ENCODE results near the gene RAMP1.

Gene RAMP1

DNA sequence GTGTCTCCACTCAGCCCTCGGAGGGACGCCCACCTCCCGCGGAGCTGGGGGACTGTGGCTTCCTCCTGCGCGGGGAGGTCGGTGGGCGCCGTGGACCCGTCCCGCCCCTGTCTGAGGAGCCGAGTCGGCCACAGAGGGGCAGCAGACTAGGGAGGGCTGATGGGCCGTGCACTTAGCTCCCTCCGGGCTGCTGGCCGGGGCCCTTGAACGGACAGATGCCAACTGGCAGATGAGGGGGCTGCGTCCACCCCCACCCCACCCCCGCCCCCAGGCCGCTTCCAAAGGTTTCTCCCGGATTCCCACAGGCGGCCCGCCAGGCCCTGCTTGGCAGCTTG lies 96.9 kb downstream of the RAMP1 start:
- no peak for DNase-seq

DNA sequence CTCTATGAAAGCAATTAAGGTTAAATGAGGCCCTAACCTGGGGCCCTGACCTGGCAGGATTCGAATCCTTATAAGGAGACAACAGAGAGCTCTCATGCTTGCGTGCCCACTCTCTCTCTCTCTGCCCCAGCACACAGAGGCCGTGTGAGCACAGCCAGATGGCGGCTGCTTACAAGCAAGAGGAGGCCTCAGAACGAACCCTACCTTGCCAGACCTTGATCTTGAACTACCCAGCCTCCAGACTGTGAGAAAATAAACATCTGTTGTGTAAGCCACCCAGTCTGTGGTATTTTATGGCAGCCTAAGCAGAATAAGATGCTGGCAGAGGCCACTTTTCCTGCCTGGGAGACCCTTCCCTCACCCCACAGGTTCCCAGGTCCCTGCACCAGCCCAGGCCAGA lies 102.2 kb downstream of the RAMP1 start:
- no peak for DNase-seq
